CD14-positive monocyte (primary cell): ENCODE results near the gene IGFN1. TPM values are rescaled to one million over a fixed set of nuclear protein-coding genes. Genes with fewer than 3 reads are reported as not detected.
A peak's percentile ranks its signal among the peaks of the same experiment; 100 is the strongest.

Source experiments
- DNase-seq, 3 donors: peaks; one replicate each; pipeline ENCODE4 v3.0.0-alpha.2; 2011 to 2022
- H2AFZ ChIP-seq: 2 replicates; pipeline ENCODE4 v1.6.0; 2012; ENCODE audit warnings: mild to moderate bottlenecking, low read depth, low read length, inconsistent platforms; ENCODE audit not compliant: insufficient read depth, poor library complexity, severe bottlenecking
- H3K27ac ChIP-seq, 2 donors: 1 replicate in 1 of 2; 2 replicates in 1 of 2; pipeline ENCODE4 v1.5.1; 2012 to 2013; ENCODE audit warnings: low read length in 2 of 2, control low read depth in 1 of 2, inconsistent platforms in 1 of 2, low read depth in 1 of 2, mild to moderate bottlenecking in 1 of 2
- H3K27me3 ChIP-seq, 2 donors: one replicate each; pipeline versions ENCODE4 v1.6.0 to v1.6.1; 2011 to 2013; ENCODE audit warnings: low read length in 2 of 2; ENCODE audit not compliant: control insufficient read depth in 2 of 2, insufficient read depth in 2 of 2
- H3K36me3 ChIP-seq, 2 donors: replicated peaks in 1 of 2; 1 replicate in 1 of 2; 2 replicates in 1 of 2; pipeline versions ENCODE4 v1.5.1 to v1.6.1; 2012 to 2013; ENCODE audit warnings: low read length in 2 of 2, control low read depth in 1 of 2, inconsistent platforms in 1 of 2, mild to moderate bottlenecking in 1 of 2; ENCODE audit not compliant: insufficient read depth in 2 of 2, control insufficient read depth in 1 of 2
- H3K4me1 ChIP-seq, 2 donors: 1 replicate in 1 of 2; 2 replicates in 1 of 2; pipeline versions ENCODE4 v1.5.1 to v1.6.1; 2012 to 2013; ENCODE audit warnings: low read length in 2 of 2, control low read depth in 1 of 2, inconsistent platforms in 1 of 2, mild to moderate bottlenecking in 1 of 2, moderate library complexity in 1 of 2; ENCODE audit not compliant: insufficient read depth in 2 of 2, control insufficient read depth in 1 of 2
- H3K4me2 ChIP-seq: replicated peaks from 2 replicates; pipeline ENCODE3; 2012; ENCODE audit warnings: low read length, moderate library complexity, mild to moderate bottlenecking; ENCODE audit not compliant: poor library complexity, severe bottlenecking; ENCODE audit errors: extremely low read depth
- H3K4me3 ChIP-seq, 3 experiments: fragments of 200-600 bp in 1 of 3; sonication (generic) in 1 of 3; replicated peaks in 1 of 3; 1 replicate in 2 of 3; 2 replicates in 1 of 3; pipeline ENCODE4 v1.5.1; 2011 to 2013; ENCODE audit warnings: low read length in 3 of 3, mild to moderate bottlenecking in 3 of 3, control low read depth in 2 of 3, low read depth in 2 of 3, inconsistent platforms in 1 of 3, moderate library complexity in 1 of 3
- H3K79me2 ChIP-seq: 2 replicates; pipeline ENCODE4 v1.6.0; 2012; ENCODE audit warnings: mild to moderate bottlenecking, control low read depth, inconsistent platforms, low read length, moderate library complexity; ENCODE audit not compliant: insufficient read depth
- H3K9ac ChIP-seq: 2 replicates; pipeline ENCODE4 v1.6.0; 2017; ENCODE audit warnings: low read length, mild to moderate bottlenecking; ENCODE audit not compliant: insufficient read depth, poor library complexity, severe bottlenecking
- H3K9me3 ChIP-seq, 2 donors: replicated peaks in 1 of 2; 1 replicate in 1 of 2; 2 replicates in 1 of 2; pipeline versions ENCODE4 v1.5.1 to v1.6.1; 2012 to 2013; ENCODE audit warnings: low read length in 2 of 2, control low read depth in 1 of 2; ENCODE audit not compliant: control insufficient read depth in 1 of 2, insufficient read depth in 1 of 2
- H4K20me1 ChIP-seq: 2 replicates; pipeline ENCODE4 v1.6.0; 2012; ENCODE audit warnings: mild to moderate bottlenecking, low read length, control low read depth, moderate library complexity; ENCODE audit not compliant: insufficient read depth
- H3K27ac Mint-ChIP-seq, 7 donors: one replicate each; pipeline ENCODE4 v1.8.0; 2020; ENCODE audit warnings: mild to moderate bottlenecking in 7 of 7, mixed read lengths in 7 of 7, moderate library complexity in 6 of 7, inconsistent platforms in 2 of 7
- H3K27me3 Mint-ChIP-seq, 3 donors: one replicate each; pipeline ENCODE4 v1.8.0; 2021 to 2022; ENCODE audit warnings: low read depth in 3 of 3, mild to moderate bottlenecking in 3 of 3, mixed read lengths in 3 of 3, moderate library complexity in 3 of 3, inconsistent platforms in 1 of 3
- H3K36me3 Mint-ChIP-seq, 2 donors: one replicate each; pipeline ENCODE4 v1.8.0; 2020; ENCODE audit warnings: mixed read lengths in 2 of 2, inconsistent platforms in 1 of 2, mild to moderate bottlenecking in 1 of 2
- H3K4me1 Mint-ChIP-seq: one replicate; pipeline ENCODE4 v1.8.0; 2020; ENCODE audit warnings: mild to moderate bottlenecking, mixed read lengths
- H3K4me3 Mint-ChIP-seq, 2 donors: one replicate each; pipeline ENCODE4 v1.8.0; 2020; ENCODE audit warnings: mild to moderate bottlenecking in 2 of 2, mixed read lengths in 2 of 2, moderate library complexity in 1 of 2
- H3K9me3 Mint-ChIP-seq, 7 donors: one replicate each; pipeline ENCODE4 v1.8.0; 2020 to 2022; ENCODE audit warnings: mixed read lengths in 7 of 7, mild to moderate bottlenecking in 6 of 7, moderate library complexity in 6 of 7, inconsistent platforms in 2 of 7
- WGBS: methylation state at CpG from one replicate; pipeline ENCODE4 v1.1.5; 2013; ENCODE audit warnings: missing lambda C conversion rate; ENCODE audit not compliant: insufficient coverage; 5-methylcytosine and 5-hydroxymethylcytosine counted together
- intact Hi-C, 2 donors: fragments of 100-400 bp; cut with micrococcal nuclease; formaldehyde crosslinking; loops; one replicate each; pipeline versions ENCODE4 v1.15.0 to v1.15.1; 2023
- polyA plus RNA-seq, 3 donors: library from polyadenylated mRNA; depleted of rRNA in 1 of 3; unstranded in 2 of 3; stranded (reverse) in 1 of 3; fragments of 300-500 nt in 2 of 3; fragments of >200 nt in 1 of 3; fragmentation: Illumina TruSeq in 2 of 3; gene quantifications; 1 replicate in 2 of 3; 2 replicates in 1 of 3; pipeline ENCODE4 v1.2.3, GENCODE V29; 2012 to 2021
- TF ChIP-seq, protein P1 (sequence below): fragments of 200-600 bp; IDR thresholded peaks from one replicate; pipeline ENCODE4 v1.8.0; 2022; ENCODE audit warnings: antibody characterized with exemption, mild to moderate bottlenecking

IGFN1 gene
- polyA plus RNA-seq, 3 donors: not detected

DNA sequence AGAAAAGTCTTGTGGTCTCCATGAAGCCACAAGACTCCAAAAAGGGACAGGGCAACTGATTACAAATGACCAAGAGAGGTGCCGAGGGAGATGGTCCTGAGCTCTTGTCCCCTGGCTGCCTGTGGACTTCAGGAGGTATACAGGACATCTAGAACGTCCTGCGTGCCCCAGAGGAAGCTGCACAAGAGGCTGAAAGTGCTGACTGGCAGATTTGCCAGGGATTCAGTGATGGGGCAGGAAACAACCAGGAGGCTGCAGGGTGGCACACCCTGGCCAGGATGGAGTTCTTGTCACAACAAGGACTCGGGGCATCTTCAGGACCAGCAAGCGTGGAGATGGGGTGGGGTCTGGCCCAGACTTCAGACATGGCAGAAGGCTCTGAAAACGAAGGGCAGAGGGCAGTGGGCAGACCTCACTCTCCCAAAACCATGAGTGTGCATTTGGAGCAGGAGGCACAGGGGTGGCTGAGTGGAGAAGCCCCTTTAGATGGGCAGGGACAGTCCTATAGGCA is 79.3 kb downstream of the IGFN1 start:
- H3K36me3 ChIP-seq: no peaks in the 10 kb centered on the region
- TF ChIP-seq, protein P1, sequence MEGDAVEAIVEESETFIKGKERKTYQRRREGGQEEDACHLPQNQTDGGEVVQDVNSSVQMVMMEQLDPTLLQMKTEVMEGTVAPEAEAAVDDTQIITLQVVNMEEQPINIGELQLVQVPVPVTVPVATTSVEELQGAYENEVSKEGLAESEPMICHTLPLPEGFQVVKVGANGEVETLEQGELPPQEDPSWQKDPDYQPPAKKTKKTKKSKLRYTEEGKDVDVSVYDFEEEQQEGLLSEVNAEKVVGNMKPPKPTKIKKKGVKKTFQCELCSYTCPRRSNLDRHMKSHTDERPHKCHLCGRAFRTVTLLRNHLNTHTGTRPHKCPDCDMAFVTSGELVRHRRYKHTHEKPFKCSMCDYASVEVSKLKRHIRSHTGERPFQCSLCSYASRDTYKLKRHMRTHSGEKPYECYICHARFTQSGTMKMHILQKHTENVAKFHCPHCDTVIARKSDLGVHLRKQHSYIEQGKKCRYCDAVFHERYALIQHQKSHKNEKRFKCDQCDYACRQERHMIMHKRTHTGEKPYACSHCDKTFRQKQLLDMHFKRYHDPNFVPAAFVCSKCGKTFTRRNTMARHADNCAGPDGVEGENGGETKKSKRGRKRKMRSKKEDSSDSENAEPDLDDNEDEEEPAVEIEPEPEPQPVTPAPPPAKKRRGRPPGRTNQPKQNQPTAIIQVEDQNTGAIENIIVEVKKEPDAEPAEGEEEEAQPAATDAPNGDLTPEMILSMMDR: no peak
- 87% methylated on average over 6 of the region's 6 CpGs for WGBS
- H3K79me2 ChIP-seq: no peaks in the 10 kb centered on the region
- H3K36me3 Mint-ChIP-seq: no peaks in the 10 kb centered on the region
- H3K4me2 ChIP-seq: no peak overlapping the region
- peaks cover 0 to 5% of the 10 kb centered on the region in 2 donors for H3K27me3 ChIP-seq
- no peak overlapping the region for H3K4me3 ChIP-seq
- H3K9me3 Mint-ChIP-seq: no peaks in the 10 kb centered on the region
- no peak overlapping the region for H3K9ac ChIP-seq
- H4K20me1 ChIP-seq: no peaks in the 10 kb centered on the region
- no peaks in the 10 kb centered on the region for H3K4me1 ChIP-seq
- H3K27me3 Mint-ChIP-seq: peaks cover 12 to 19% (median 17%) of the 10 kb centered on the region in 3 donors
- H3K27ac ChIP-seq: no peak overlapping the region
- intact Hi-C loops: no loop called here
- no peak for DNase-seq
- peaks cover 3% of the 10 kb centered on the region for H3K4me1 Mint-ChIP-seq
- H2AFZ ChIP-seq: no peak overlapping the region
- no peak overlapping the region for H3K4me3 Mint-ChIP-seq
- no peaks in the 10 kb centered on the region for H3K9me3 ChIP-seq
- no peak overlapping the region for H3K27ac Mint-ChIP-seq

DNA sequence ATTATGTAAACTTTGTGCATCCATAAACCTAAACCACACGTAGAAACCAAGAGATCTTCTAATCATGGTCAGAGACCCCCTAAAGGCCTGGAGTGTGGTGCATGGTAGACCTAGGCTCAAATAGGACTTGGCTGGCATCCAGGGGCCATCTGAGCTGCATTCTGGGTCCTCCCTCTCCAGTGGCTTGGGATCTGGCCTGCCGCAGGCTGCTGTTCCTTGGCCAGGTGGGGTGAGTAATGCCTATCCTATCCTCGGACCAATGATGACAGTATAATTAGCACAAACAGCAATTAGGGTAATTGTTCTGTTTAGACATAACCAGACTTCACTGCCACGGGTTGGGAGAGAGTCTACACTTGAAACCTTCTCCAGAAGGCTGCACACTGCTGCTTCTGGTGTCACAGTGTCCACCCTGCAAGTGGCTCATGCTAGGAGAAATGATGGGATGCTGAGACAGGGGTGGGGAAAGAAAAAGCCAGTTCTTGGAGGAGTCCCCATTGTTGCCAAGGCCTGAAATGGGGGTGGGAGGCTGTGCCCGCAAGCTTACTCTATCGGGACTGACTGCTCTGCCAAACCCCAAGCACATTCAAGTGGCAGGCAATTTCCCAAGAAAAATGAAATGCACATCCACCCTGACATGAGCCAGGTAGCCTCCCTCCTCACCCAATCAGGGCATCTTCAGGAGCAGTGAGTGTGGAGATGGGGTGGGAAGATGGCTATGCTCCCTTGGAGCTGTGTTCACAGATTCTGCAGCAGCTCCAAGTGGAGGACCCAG is 80.2 kb downstream of the IGFN1 start:
- no peaks in the 10 kb centered on the region for H3K4me1 ChIP-seq
- no peaks in the 10 kb centered on the region for H3K9me3 Mint-ChIP-seq
- DNase-seq: no peak
- peak overlapping the region in 1 of 7 donors; percentile 42 for H3K27ac Mint-ChIP-seq
- no peak overlapping the region for H3K9ac ChIP-seq
- peaks cover 0 to 5% of the 10 kb centered on the region in 2 donors for H3K27me3 ChIP-seq
- H3K36me3 Mint-ChIP-seq: no peaks in the 10 kb centered on the region
- H3K4me2 ChIP-seq: no peak overlapping the region
- no peak overlapping the region for H3K4me3 ChIP-seq
- H3K4me3 Mint-ChIP-seq: no peak overlapping the region
- H3K27ac ChIP-seq: no peak overlapping the region
- intact Hi-C loops: no loop called here
- 58% methylated on average over 2 of the region's 6 CpGs for WGBS
- no peaks in the 10 kb centered on the region for H3K36me3 ChIP-seq
- H2AFZ ChIP-seq: no peak overlapping the region
- no peaks in the 10 kb centered on the region for H3K9me3 ChIP-seq
- TF ChIP-seq, protein P1: no peak
- H3K27me3 Mint-ChIP-seq: peaks cover 12 to 17% (median 16%) of the 10 kb centered on the region in 3 donors
- H4K20me1 ChIP-seq: no peaks in the 10 kb centered on the region
- H3K79me2 ChIP-seq: no peaks in the 10 kb centered on the region
- peaks cover 3% of the 10 kb centered on the region for H3K4me1 Mint-ChIP-seq
